Loucy (cell line): ENCODE results near the gene WFIKKN1.

ENCODE experiments used
- CTCF ChIP-seq: fragments of 200-600 bp; sonication (generic); conservative IDR thresholded peaks from 2 replicates; pipeline ENCODE4 v1.5.1; 2014; ENCODE audit warnings: mild to moderate bottlenecking, antibody characterized with exemption, low read length
- EZH2phosphoT487 ChIP-seq: fragments of 200-600 bp; IDR thresholded peaks from 2 replicates; pipeline ENCODE4 v1.6.1; 2018; ENCODE audit warnings: antibody characterized with exemption, mild to moderate bottlenecking, moderate library complexity, borderline replicate concordance

GRCh38 chr16:626787-627453 lies 3.9 kb upstream of the WFIKKN1 start:
- TF ChIP-seq CTCF (no peak), EZH2phosphoT487 (no peak)
